Body of pancreas (tissue), 4 donors: ENCODE measurements around the gene SMIM11. TPM values are rescaled to one million over a fixed set of nuclear protein-coding genes. Genes with fewer than 3 reads are reported as not detected.

Experiments used
- ATAC-seq: fragments of 150-250 bp; one replicate; pipeline ENCODE4 v1.9.1; 2016
- DNase-seq, 4 donors: peaks; one replicate each; pipeline ENCODE4 v3.0.0-alpha.2; 2019
- H3K27ac ChIP-seq, 4 donors: fragments of 200-600 bp; sonication (generic); 1 replicate in 3 of 4; 2 replicates in 1 of 4; pipeline versions ENCODE4 v1.5.1 to v1.6.1; 2016 to 2019; ENCODE audit warnings: mild to moderate bottlenecking in 1 of 4, mixed read lengths in 1 of 4, moderate library complexity in 1 of 4
- H3K27me3 ChIP-seq, 2 donors: fragments of 200-600 bp; sonication (generic); one replicate each; pipeline ENCODE4 v1.6.0; 2016; ENCODE audit warnings: mild to moderate bottlenecking in 1 of 2
- H3K36me3 ChIP-seq, 2 donors: fragments of 200-600 bp; sonication (generic); replicated peaks in 1 of 2; 2 replicates each; pipeline ENCODE4 v1.5.1; 2016; ENCODE audit warnings: low read depth in 2 of 2; ENCODE audit not compliant: insufficient read depth in 1 of 2
- H3K4me1 ChIP-seq: fragments of 200-600 bp; sonication (generic); one replicate; pipeline ENCODE4 v1.6.0; 2016
- H3K4me3 ChIP-seq, 2 donors: fragments of 200-600 bp; sonication (generic); 1 replicate in 1 of 2; 2 replicates in 1 of 2; pipeline ENCODE4 v1.5.1; 2016 to 2019
- H3K9me3 ChIP-seq, 3 donors: fragments of 200-600 bp; sonication (generic); 1 replicate in 2 of 3; 2 replicates in 1 of 3; pipeline ENCODE4 v1.5.1; 2016
- CTCF ChIP-seq, 7 experiments: fragments of 450-650 bp in 4 of 7; fragments of 200-600 bp in 3 of 7; sonication (generic) in 3 of 7; IDR thresholded peaks; one replicate each; pipeline ENCODE4 v1.5.1; 2016 to 2019; ENCODE audit warnings: antibody characterized with exemption in 7 of 7
- POLR2A ChIP-seq, 3 donors: fragments of 450-650 bp; IDR thresholded peaks; one replicate each; pipeline ENCODE4 v1.6.1; 2016; ENCODE audit warnings: antibody characterized with exemption in 3 of 3, mild to moderate bottlenecking in 2 of 3
- WGBS, 2 donors: methylation state at CpG; one replicate each; pipeline ENCODE4 v1.1.5; 2017; 5-methylcytosine and 5-hydroxymethylcytosine counted together
- intact Hi-C: fragments of 100-400 bp; cut with DNase I; formaldehyde crosslinking; loops from one replicate; pipeline ENCODE4 v1.15.1; 2023
- total RNA-seq, 2 donors: library from RNA; depleted of rRNA; stranded (reverse); fragments of >200 nt; gene quantifications; one replicate each; pipeline ENCODE4 v1.1.0, GENCODE V29; 2016

SMIM11 gene
- total RNA-seq, 2 donors from 2014 or later: 3.4 to 22.1 TPM

GRCh38 chr21:34340061-34340460 is 35.2 kb upstream of the SMIM11 start:
- ATAC-seq (no peak), DNase-seq (no peak)
- Histone ChIP-seq H3K4me3 (no peak overlapping the region), H3K36me3 (no peaks in the 10 kb centered on the region), H3K27ac (no peak overlapping the region), H3K9me3 (no peaks in the 10 kb centered on the region), H3K27me3 (no peaks in the 10 kb centered on the region), H3K4me1 (no peaks in the 10 kb centered on the region)
- intact Hi-C loops: no loop called here
- no peak for TF ChIP-seq POLR2A (IDR thresholded peaks at IDR 0.05)
- TF ChIP-seq CTCF (IDR thresholded peaks at IDR 0.05): no peak
- 71 to 80% methylated on average over 3 of the region's 3 CpGs for WGBS, 2 donors

- intact Hi-C loops: no loop called here
- ATAC-seq: no peak
- 73 to 74% methylated on average over 4 to 5 of the region's 5 CpGs for WGBS, 2 donors
- no peak overlapping the region for H3K27ac ChIP-seq
- H3K27me3 ChIP-seq: no peaks in the 10 kb centered on the region
- no peaks in the 10 kb centered on the region for H3K4me1 ChIP-seq
- TF ChIP-seq POLR2A (IDR thresholded peaks at IDR 0.05) (no peak), CTCF (IDR thresholded peaks at IDR 0.05) (no peak)
- no peaks in the 10 kb centered on the region for H3K9me3 ChIP-seq
- no peak overlapping the region for H3K4me3 ChIP-seq
- DNase-seq: no peak
- H3K36me3 ChIP-seq: no peaks in the 10 kb centered on the region
Observed at GRCh38 chr21:34342476-34342875, 32.8 kb upstream of the SMIM11 start.

- WGBS, 2 donors: 68 to 72% methylated on average over 7 of the region's 7 CpGs
- no peak overlapping the region for H3K27ac ChIP-seq
- intact Hi-C loops: no loop called here
Observed at GRCh38 chr21:34343347-34343746, 32.0 kb upstream of the SMIM11 start.

GRCh38 chr21:34343838-34344381 is 31.4 kb upstream of the SMIM11 start:
- Histone ChIP-seq H3K27me3 (no peaks in the 10 kb centered on the region), H3K9me3 (no peaks in the 10 kb centered on the region), H3K27ac (no peak overlapping the region), H3K4me3 (no peak overlapping the region), H3K36me3 (no peaks in the 10 kb centered on the region), H3K4me1 (no peaks in the 10 kb centered on the region)
- WGBS, 2 donors: 75 to 77% methylated on average over 11 to 14 of the region's 14 CpGs
- TF ChIP-seq CTCF (IDR thresholded peaks at IDR 0.05): no peak
- TF ChIP-seq POLR2A (IDR thresholded peaks at IDR 0.05): no peak
- DNase-seq: no peak
- ATAC-seq: no peak
- intact Hi-C loops: no loop called here

More at GRCh38 chr21:34343347-34343746, 32.0 kb upstream of the SMIM11 start:
- Histone ChIP-seq H3K9me3 (no peaks in the 10 kb centered on the region), H3K27me3 (no peaks in the 10 kb centered on the region), H3K4me1 (no peaks in the 10 kb centered on the region), H3K4me3 (no peak overlapping the region), H3K36me3 (no peaks in the 10 kb centered on the region)
- ATAC-seq (no peak), DNase-seq (no peak)
- TF ChIP-seq CTCF (IDR thresholded peaks at IDR 0.05) (no peak), POLR2A (IDR thresholded peaks at IDR 0.05) (no peak)

GRCh38 chr21:34344584-34344983 is 30.7 kb upstream of the SMIM11 start:
- no peak for ATAC-seq
- Histone ChIP-seq H3K9me3 (no peaks in the 10 kb centered on the region), H3K4me3 (no peak overlapping the region), H3K27ac (no peak overlapping the region), H3K36me3 (no peaks in the 10 kb centered on the region), H3K4me1 (no peaks in the 10 kb centered on the region), H3K27me3 (no peaks in the 10 kb centered on the region)
- TF ChIP-seq CTCF (IDR thresholded peaks at IDR 0.05): no peak
- TF ChIP-seq POLR2A (IDR thresholded peaks at IDR 0.05): no peak
- 57 to 58% methylated on average over 5 of the region's 5 CpGs for WGBS, 2 donors
- no peak for DNase-seq
- intact Hi-C loops: no loop called here
